ENCODE data around the gene SETD3.
"Not testable (repeated sequence)": the region's sequence is repeated elsewhere in the genome, so short reads cannot be mapped to it uniquely, and the experiment has no call there.

SETD3 gene

GRCh38 chr14:99363051-99363450 lies 117.6 kb downstream of the SETD3 start:
- no peak for DNase-seq

- DNase-seq: no peak
Measured at GRCh38 chr14:99361596-99362215, 119.0 kb downstream of the SETD3 start.

GRCh38 chr14:99360774-99361595 lies 119.7 kb downstream of the SETD3 start:
- DNase-seq: no peak

GRCh38 chr14:99359906-99360305 lies 120.8 kb downstream of the SETD3 start:
- no peak for DNase-seq

- peak in 4 of 51 donors; percentile 2 to 10 (median 4) for DNase-seq
Measured at GRCh38 chr14:99357916-99358390, 122.7 kb downstream of the SETD3 start.

DNA sequence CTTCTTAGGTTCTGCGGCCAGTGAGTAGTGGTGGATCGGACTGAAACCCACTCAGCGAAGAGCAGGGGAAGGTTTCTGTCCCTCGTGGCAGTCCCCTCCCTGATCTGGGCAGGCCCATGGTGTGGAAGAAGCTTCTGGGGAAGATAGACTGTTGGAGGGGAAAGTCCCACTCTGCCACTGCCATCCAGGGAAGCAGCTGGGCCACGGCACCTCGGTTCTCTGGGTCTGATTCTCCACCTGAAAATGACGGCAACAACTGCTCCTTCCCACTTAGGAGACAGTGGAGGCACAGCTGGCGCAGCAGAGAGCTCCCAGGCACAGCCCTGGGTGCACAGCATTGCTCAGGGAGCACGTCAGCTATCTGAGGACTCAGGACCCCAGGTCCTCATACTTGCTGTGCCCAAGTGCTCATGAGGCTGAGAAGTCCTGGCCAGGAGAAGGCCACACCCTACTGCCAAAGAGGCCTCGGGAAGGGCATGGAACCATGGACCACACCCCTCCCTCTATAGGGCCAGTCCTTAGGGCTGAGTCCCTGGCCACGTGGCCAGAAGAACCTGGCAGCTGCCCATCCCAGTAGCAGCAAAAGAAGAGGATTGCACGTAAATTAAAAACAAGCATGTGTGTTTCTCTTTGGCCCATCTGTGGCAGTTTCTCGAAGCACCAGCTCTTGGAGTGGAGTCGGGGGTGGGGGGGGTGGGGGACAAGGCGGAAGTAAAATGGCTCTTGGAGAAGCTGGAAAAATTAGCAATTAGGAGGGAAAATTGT lies 123.3 kb downstream of the SETD3 start:
- DNase-seq: no peak

DNA sequence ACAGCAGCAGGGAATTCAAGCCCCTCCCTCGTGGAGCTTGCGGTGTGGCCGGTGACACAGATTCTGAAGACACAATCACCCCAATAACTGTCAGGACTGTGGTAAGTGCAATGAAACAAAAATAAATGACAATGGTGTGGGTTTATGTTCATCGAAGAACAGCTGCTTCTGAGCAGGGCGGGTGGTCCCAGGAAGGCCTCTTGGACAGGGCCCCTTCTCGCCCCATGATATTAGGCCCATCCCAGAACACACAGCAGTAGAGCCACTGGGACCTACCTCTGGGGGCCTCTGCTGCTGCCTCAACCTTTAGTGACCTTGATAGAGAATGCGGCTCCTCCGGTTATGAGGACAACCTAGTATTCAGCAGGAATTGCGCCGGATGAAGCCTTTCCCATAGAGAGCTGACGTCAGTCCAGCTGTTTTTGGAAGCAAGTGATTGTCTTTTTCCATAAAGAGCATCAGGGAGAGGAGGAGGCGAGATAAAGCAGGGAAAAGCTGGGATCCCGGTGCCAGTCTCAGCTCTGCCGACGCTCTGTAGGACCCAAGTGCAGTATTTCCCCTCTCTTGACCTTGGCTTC lies 124.5 kb downstream of the SETD3 start:
- no peak for DNase-seq

GRCh38 chr14:99354166-99354875 lies 126.3 kb downstream of the SETD3 start:
- DNase-seq: no peak

- no peak for DNase-seq
Measured at GRCh38 chr14:99352688-99353280, 127.9 kb downstream of the SETD3 start.

DNA sequence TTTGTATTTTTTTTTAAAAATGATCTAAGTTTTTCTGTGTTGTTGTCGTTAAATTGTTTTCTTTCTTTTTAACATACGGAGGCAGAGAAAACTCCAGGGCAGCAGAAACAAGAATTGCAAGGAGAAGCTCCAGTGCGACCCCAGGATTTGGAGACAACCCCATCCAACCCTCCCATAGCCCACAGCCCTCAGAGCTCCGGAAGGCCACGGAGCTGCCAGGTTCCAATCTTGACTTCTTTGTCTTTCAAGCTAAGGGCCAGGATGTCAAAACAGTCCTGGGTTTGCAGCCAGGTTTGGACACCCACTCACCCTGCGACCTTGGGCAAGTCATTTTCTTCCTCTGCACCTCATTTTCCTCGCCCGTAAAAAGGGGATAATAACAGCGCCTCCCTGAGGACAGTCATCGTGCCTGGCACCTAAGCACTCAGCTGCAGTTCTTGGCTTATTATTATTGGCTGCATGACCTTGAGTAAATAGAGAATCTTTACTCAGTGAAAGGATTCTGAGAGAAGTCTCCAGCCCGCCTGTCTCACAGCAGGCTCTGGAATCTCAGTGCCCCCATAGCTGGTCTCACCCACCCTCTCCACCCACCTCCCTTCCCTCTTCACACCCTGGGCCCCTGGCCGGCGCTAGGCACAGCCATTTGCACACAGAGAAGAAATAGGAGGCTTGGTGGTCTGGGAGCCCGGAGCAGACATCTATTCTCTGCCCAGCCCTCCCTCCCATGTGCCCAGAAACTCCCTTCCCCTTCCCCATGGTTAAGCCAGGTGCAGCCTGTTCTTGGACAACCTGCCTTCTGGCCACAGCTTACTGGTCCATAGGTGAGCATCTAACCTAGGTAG lies 129.3 kb downstream of the SETD3 start:
- no peak for DNase-seq

- no peak for DNase-seq
Measured at GRCh38 chr14:99350751-99351150, 129.9 kb downstream of the SETD3 start.

DNA sequence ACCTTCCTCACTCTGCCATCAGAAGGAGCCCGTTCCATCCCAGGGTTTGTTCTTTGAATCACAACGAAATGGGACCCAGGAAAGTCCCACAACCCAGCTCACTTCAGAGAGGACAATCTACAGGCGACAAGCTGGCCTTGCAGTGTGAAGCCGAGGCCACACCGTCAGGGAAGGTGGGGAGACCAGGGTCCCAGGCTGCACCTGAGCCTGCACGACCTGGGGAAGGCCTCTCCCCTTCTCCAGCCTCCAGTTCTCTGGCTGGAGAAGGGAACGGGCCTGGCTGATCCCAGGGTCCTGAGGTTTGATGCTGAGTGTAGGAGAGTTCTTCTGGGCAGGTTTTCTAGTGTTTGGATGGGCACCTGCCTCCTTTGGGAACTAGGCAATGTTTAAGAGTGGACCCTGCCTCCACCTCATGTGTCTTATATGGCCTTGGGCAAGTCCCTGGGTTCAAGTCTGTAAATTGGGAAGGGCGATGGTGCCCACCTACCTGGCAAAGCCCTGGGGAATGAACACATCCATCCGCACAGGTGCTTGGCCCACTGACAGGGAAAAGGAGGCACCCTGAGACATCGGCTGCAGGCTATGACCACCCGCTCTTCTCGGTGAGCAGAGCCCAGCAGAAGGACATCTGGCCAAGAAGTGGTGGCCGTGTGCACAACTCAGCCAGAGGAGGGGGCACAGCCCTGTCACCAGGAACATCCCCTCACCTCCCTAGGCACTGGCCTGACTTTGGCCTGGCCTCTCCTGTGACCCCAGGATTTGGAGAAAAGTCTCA lies 130.8 kb downstream of the SETD3 start:
- DNase-seq: no peak

GRCh38 chr14:99348816-99349614 lies 131.6 kb downstream of the SETD3 start:
- DNase-seq: no peak

DNA sequence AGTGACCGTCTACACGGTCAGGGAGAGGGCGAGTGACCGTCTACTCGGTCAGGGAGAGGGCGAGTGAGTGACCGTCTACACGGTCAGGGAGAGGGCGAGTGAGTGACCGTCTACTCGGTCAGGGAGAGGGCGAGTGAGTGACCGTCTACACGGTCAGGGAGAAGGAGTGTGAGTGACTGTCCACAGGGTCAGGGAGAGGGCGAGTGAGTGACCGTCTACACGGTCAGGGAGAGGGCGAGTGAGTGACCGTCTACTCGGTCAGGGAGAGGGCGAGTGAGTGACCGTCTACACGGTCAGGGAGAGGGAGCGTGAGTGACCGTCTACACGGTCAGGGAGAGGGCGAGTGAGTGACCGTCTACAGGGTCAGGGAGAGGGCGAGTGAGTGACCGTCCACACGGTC lies 132.4 kb downstream of the SETD3 start:
- not testable (repeated sequence) for DNase-seq
